GM21576 (cell line): ENCODE measurements around the gene CFAP300.

Experiments
- ATAC-seq: cut with Tn5 transposase; IDR thresholded peaks from one replicate; pipeline ENCODE4 v1.9.1; 2021; ENCODE audit warnings: mild to moderate bottlenecking, moderate library complexity; ENCODE audit not compliant: unreplicated experiment

Gene CFAP300

GRCh38 chr11:102119997-102120396, 72.8 kb downstream of the CFAP300 start:
- ATAC-seq: no peak

- no peak for ATAC-seq
Observed at GRCh38 chr11:102120437-102120973, 73.3 kb downstream of the CFAP300 start.

GRCh38 chr11:102121329-102121728, 74.1 kb downstream of the CFAP300 start:
- no peak for ATAC-seq
